Prostate gland (tissue), 2 donors: ENCODE data around the gene BRD7.
A peak's percentile ranks its signal among the peaks of the same experiment; 100 is the strongest.

Experiments used
- CTCF ChIP-seq, 4 experiments: fragments of 200-600 bp in 2 of 4; fragments of 450-650 bp in 2 of 4; sonication (generic) in 2 of 4; IDR thresholded peaks; 1 replicate in 3 of 4; 2 replicates in 1 of 4; pipeline ENCODE4 v1.5.1; 2016 to 2019; ENCODE audit warnings: antibody characterized with exemption in 4 of 4, mild to moderate bottlenecking in 2 of 4, moderate library complexity in 2 of 4
- POLR2AphosphoS5 ChIP-seq: sonication (generic); formaldehyde crosslinking; IDR thresholded peaks from one replicate; pipeline ENCODE4 v1.6.1; 2017; ENCODE audit warnings: antibody characterized with exemption

DNA sequence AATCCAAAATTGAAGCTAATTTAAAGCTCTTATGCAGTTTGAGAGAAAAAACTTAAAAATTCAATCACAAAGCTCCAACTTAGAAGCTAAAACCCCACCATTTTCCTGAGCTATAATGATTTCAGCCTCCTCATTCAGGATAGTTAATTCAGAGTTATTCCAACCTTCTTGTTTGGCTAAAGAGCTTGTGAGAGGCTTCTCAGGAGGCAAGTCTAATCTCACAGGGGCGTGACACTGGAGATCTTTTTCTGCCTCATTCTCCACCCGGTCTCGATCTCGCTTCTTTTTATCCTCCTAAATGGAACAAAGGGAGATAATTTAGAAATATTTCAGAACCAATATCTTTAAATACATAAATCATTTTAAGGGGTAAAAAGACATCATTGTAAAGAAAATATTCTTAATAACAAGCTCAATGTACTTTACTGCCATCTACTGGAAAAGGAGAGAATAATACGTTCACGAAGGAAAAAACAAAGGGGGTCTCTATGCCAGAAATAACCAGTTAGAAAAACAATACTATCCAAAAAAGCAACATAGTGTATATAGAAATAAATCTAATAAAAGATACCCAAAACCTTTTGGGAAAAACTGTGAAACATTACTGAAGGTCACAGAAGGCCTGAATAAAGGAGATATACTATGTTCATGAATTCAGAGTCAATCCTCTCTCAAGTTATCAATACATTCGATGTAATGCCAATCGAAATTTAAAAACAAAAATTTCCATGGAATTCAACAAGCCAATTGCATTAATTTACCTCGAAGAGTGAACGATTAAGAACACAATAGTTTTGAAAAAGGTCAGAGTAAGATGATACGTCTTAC lies 13.9 kb downstream of the BRD7 start:
- no peak for TF ChIP-seq POLR2AphosphoS5
- peak; percentile 29 to 54 (median 40) for TF ChIP-seq CTCF (IDR thresholded peaks at IDR 0.05)
